Endometrium (tissue), 2 donors: ENCODE measurements around the gene CARS2.
A peak's percentile ranks its signal among the peaks of the same experiment; 100 is the strongest.
"Not testable (repeated sequence)": the region's sequence is repeated elsewhere in the genome, so short reads cannot be mapped to it uniquely, and the experiment has no call there.

ENCODE experiments used
- FAIRE-seq: peaks from 2 replicates; lab custom pipeline; 2012; peaks lifted over from hg19 to GRCh38; lab: Jason Lieb, UNC
- donor health status: control.
- donor health status: control.

CARS2 gene

DNA sequence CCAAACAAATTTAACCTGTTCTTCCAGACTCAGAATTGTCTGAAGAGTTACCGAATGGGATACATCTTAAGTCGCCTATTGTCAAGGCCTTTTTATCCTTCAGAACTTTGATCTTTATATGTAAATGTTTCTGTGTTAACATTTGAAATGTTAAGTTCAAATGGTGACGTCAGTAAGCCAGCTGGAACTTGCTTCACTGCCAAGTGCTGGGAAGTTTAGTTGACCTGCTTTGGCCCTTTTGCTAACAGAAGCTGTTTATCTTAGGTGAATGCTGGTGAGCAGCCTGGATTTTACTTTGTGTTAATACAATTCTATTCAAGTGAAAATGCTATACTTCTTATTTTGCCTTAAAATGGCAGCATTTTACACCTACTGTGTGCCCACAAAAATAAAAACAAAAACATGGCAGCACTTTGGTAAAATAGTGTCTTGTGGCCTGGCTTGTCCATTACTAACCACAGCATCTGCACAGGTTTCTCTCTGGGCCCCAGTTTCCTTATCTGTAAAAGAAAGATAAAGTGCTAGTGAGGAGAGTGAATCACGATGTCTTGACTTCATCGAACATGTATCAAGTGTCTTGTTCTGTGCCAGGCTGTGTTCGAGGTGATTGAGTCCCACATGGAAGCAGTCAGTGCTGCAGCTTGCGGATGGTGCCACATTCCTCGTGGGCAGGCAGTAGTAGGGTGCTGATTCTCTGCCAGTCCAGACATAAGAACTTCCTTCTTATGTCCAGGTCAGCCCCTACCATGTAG is 88.4 kb downstream of the CARS2 start:
- FAIRE-seq, result peak; percentile 12

DNA sequence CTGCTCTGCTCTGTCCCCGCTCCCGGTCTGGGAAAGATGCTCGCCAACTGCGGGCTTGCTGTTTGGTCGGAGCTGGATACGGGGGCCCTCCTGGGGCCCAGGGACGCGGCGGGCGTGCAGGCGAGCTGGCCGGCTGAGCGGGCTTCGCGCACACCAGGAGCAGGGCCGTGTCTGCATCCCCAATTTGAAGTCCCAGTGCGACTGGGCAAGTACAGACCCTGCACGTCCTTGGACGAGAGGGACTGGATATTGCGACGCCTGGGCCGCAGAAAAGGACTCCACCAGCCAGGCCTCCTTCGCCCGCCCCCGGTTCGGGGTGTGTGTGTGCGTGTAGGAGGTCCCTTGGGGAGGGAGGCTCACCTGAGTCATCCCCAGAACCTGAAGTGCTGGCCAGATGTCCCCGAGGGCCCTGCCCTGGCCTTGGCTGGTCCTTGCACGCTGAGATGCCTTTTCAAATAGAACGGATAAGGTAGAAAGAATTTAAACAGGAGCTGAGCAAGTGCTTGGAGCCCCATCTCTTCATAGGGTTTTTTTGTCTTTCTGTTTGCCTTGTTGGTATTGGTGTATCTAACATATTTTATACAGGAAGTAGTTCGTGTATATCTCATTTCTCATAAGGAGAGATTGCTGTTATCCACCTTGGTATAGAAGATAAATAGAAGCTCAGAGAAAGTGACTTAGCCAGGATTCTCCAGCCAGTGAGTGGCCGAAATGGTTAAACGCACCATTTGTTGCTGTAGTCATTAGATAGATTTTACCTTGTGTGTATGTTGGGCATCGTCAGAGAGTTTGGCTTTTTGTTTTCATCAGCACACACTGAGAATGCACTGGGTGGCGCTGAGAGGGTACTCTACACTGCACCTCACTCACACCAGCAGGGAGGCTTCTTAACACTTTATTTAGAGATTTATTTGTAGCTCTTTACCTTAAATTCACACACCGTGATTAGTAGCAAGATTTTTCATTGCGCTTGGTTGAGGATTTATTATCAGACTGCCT is 89.5 kb downstream of the CARS2 start:
- no peak for FAIRE-seq

DNA sequence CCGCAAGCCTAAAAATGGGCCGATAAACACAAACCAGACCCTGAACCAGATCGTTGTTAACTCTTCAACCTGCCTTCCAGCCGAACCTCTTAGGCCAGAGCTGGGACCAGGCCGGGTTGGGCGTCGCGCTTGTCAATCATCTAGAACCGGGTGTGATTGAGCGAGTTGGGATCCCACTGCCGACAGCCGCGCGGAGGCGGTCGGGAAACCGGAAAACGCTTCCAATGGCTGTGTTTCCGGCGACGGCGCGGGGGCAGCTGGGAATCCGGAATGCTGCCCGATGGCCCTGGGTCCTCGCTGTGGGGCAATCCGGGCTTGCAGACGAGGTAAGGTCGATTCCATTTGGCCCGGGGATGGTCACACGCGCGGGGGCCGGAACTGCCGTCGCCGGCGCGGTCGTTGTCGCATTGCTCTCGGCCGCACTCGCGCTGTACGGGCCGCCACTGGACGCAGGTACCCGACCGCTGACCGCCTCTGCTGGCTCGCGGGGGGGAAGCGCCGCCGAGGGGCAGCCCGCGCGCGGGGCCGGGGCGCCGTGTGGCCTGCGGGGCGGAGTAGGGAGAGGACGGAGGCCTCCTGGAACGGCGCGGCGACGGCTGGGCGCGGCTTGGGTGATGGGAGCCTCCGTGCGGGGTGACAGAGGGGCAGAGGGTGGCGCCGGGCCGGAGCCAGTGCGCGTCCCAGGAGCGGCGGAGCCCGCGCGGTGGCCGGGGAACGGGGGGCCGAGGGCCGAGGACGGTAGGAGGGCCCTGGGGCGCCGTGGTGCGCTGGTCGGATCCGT is 90.4 kb downstream of the CARS2 start, which contains the start of gene NAXD:
Gene NAXD, plus strand, starts transcription at position 224 of the 781 bp plus-strand sequence. Its CDS starts 57 bp downstream, at position 281.
- FAIRE-seq, result peak; percentile 93

DNA sequence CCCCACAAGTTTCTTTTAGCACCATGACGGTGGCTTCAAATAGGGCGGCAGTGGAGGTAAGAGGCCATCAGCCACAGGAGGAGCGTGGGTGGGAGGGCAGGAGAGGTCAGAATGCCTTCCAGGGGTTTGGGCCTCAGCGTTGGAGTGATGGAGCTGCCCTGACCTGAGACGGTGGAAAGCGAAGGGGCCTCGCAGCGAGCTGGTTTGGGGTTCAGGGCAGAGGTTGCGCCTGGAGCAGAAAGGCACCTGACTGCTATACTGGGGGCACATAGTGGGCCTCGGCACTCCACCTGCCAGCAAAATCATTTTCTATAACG is 91.0 kb downstream of the CARS2 start:
- FAIRE-seq, result no peak

- FAIRE-seq, result no peak
Observed at GRCh38 chr13:110610955-110611595, 94.8 kb downstream of the CARS2 start.

DNA sequence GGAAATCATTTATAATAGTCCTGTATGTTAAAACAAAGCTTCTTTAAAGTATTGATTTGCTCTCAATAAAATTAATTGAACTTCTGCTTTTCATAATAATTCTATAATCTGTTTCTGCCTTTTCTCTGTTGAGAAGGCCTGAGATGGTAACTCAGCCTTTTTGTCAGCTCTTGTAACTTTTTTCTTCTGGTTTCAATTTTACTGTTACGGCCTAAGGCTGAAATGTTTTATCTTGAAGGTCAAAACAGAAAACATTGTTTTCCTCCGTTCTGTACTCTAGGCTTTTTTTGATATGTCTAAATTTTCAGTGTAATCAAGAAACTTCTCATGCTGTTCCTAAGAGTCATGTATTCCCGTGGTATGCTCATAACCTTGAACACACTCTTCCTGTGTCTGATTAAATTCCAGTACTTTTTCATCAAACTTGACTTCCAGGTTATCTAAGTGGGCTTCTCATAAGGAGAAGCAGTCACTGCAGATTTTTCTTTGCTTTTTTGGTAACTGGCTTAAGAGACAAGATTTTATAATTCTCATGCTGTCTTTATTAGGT is 98.2 kb downstream of the CARS2 start:
- FAIRE-seq, result no peak

- FAIRE-seq, result not testable (repeated sequence)
Observed at GRCh38 chr13:110606281-110606680, 99.6 kb downstream of the CARS2 start.

DNA sequence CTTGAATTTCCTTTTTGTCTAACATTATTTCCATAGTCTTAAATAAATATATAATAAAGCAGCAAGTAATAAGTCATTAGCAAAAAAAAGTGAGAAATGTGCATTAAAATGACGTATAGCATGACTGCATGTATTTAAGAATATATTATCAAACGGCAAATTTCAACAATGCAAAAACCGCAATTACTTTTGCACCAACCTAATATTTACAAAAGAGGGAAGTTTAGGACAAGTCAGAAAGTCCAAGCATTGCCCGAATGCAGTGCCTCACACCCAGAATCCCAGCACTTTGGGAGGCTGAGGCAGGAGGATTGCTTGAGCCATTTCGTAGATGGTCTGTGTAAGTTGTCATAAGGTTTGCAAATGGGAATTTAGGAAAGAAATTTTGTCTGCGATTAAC is 100.8 kb downstream of the CARS2 start:
- no peak for FAIRE-seq

DNA sequence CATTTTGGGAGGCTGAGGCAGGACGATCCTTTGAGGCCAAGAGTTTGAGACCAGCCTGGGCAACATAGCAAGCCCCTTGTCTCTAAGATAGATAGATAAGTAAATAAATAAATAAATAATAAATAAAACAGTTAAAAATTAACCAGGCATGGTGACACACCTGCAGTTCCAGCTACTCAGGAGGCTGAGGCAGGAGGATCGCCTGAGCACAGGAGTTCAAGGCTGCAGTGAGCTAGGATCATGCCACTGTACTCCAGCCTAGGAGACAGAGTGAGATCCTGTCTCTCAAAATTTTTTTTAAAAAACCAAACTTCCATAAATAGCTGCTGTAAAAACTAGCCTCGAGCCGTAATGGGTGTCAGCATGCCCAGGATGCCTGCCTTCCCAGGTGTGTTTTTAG is 104.9 kb downstream of the CARS2 start:
- no peak for FAIRE-seq

- no peak for FAIRE-seq
Observed at GRCh38 chr13:110600261-110600819, 105.6 kb downstream of the CARS2 start.

DNA sequence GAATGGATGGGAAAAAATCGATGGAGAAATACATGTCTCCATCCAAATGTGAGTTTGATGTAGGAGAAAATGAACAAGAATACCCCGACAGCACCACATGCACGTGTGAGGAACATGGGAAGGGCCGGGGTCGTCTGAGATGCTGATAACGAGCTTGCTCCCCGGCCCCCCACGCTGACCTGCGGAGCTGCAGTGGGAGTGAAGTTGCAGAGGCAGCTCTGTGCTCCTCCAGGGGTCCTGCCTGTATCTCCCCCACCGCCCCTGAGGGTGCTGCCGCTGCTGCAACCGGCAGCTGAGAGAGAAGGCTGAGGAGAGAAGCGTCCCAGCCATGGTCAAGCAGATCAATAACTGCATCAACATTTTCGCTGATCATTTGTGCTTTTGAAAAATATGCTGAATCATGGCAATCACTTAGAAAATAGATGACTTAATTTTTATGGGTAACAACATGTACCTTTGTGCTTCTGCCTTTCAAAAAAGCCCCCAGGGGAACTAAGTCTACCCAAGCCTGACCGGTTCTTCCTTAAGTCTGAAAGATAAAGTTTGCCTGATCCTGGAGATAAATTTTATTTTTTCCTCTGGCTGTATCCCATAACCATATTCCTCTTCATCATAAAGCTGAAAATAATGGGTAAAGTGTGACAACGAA is 108.8 kb downstream of the CARS2 start:
- no peak for FAIRE-seq

DNA sequence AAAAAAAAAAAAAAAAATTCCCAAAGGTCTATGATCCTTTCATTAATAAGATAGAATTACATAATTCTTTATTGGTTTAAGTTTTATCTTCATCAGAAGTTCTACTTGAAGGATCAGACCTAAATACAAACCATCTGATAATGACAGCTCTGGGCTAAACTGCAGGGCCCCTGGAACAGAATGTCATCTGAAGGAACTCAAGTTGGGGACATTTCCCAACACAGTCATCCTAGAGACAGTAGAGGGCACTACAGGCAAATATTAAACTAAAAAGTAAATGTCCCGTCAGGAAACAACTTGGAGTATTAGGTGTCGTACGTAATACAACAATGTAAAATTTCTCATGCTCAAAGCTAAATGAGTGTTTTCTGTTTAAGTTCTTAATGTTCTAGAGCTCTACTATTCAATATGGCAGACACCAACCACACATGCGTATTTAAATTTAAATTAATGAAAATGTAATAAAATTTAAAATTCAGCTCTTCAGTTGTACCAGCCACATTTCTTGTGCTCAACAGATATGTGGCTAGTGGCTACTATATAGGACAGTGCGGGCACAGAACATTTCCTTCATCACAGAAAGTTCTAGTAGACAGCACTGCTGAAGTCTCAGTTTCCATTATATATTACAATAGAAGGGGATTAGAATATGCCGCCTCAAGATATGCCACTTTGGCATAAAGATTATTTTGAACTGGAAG is 112.3 kb downstream of the CARS2 start:
- peak; percentile 85 for FAIRE-seq

- no peak for FAIRE-seq
Observed at GRCh38 chr13:110592665-110593064, 113.3 kb downstream of the CARS2 start.
